Endothelial cell of umbilical vein (primary cell): ENCODE measurements around the gene CAND1. TPM values are rescaled to one million over a fixed set of nuclear protein-coding genes. Genes with fewer than 3 reads are reported as not detected.

Experiments
- BruUV-seq: library from RNA; stranded (reverse); fragments of 400-500 nt; replicated peaks from 2 replicates; lab custom pipeline; 2021; lab: Mats Ljungman, UMichigan
- CTCF ChIA-PET: fragments of 300-600, 350-600 bp; sonication (Branson Sonifier 250); formaldehyde crosslinking; loops from one replicate; lab custom pipeline; 2021; ENCODE audit warnings: antibody characterized with exemption, inconsistent platforms; lab: Charles Lee
- POLR2A ChIA-PET: fragments of 300-600, 350-600 bp; sonication (Branson Sonifier 250); formaldehyde crosslinking; loops from one replicate; lab custom pipeline; 2021; ENCODE audit warnings: antibody characterized with exemption, inconsistent platforms; lab: Charles Lee
- DNase-seq: peaks from one replicate; pipeline ENCODE4 v3.0.0-alpha.2; 2011; ENCODE audit warnings: low read depth, low spot score
- FAIRE-seq: peaks from 2 replicates; lab custom pipeline; 2011; peaks lifted over from hg19 to GRCh38; lab: Jason Lieb, UNC
- H2AFZ ChIP-seq: 2 replicates; pipeline ENCODE4 v1.6.0; 2012; ENCODE audit warnings: low read depth, low read length, control low read depth, inconsistent platforms
- H3K27ac ChIP-seq: 2 replicates; pipeline ENCODE4 v1.5.1; 2011; ENCODE audit warnings: low read depth, mild to moderate bottlenecking, control low read depth, low read length, moderate library complexity; ENCODE audit not compliant: insufficient read depth
- H3K27me3 ChIP-seq, 2 experiments: 2 replicates each; pipeline versions ENCODE4 v1.6.0 to v1.6.1; 2011; ENCODE audit warnings: low read length in 2 of 2, mixed read lengths in 1 of 2; ENCODE audit not compliant: control insufficient read depth in 2 of 2, insufficient read depth in 2 of 2
- H3K36me3 ChIP-seq, 2 experiments: 2 replicates in 1 of 2; 3 replicates in 1 of 2; pipeline ENCODE4 v1.5.1; 2011; ENCODE audit warnings: low read length in 2 of 2, mild to moderate bottlenecking in 1 of 2, moderate library complexity in 1 of 2; ENCODE audit not compliant: control insufficient read depth in 2 of 2, insufficient read depth in 2 of 2; ENCODE audit errors: extremely low read depth in 1 of 2
- H3K4me1 ChIP-seq: 3 replicates; pipeline ENCODE4 v1.5.1; 2011; ENCODE audit warnings: mild to moderate bottlenecking, low read length; ENCODE audit not compliant: control insufficient read depth, insufficient read depth; ENCODE audit errors: extremely low read depth
- H3K4me2 ChIP-seq: 2 replicates; pipeline ENCODE4 v1.6.1; 2011; ENCODE audit warnings: low read length, control low read depth, mixed read lengths; ENCODE audit not compliant: insufficient read depth
- H3K4me3 ChIP-seq, 3 experiments: fragments of 200-600 bp in 1 of 3; sonication (generic), shearing (Covaris generic) in 1 of 3; replicated peaks in 1 of 3; 2 replicates each; pipeline ENCODE4 v1.5.1; 2011 to 2016; ENCODE audit warnings: control low read depth in 3 of 3, low read length in 3 of 3, mild to moderate bottlenecking in 2 of 3, inconsistent platforms in 1 of 3, low read depth in 1 of 3, moderate library complexity in 1 of 3; ENCODE audit not compliant: insufficient read depth in 1 of 3
- H3K79me2 ChIP-seq: 2 replicates; pipeline ENCODE4 v1.6.0; 2012; ENCODE audit warnings: low read length, inconsistent platforms; ENCODE audit not compliant: control insufficient read depth, insufficient read depth
- H3K9ac ChIP-seq: replicated peaks from 2 replicates; pipeline ENCODE3; 2011; ENCODE audit warnings: low read length, control low read depth; ENCODE audit not compliant: insufficient read depth; ENCODE audit errors: extremely low read depth
- H3K9me1 ChIP-seq: replicated peaks from 3 replicates; pipeline ENCODE4 v1.6.0; 2011; ENCODE audit warnings: mild to moderate bottlenecking, low read length; ENCODE audit not compliant: control insufficient read depth, insufficient read depth; ENCODE audit errors: extremely low read depth
- H3K9me3 ChIP-seq: replicated peaks from 2 replicates; pipeline ENCODE4 v1.5.1; 2012; ENCODE audit warnings: low read length, inconsistent platforms; ENCODE audit not compliant: control insufficient read depth, insufficient read depth
- H4K20me1 ChIP-seq: replicated peaks from 2 replicates; pipeline ENCODE3; 2011; ENCODE audit warnings: mild to moderate bottlenecking, low read length; ENCODE audit not compliant: control insufficient read depth, insufficient read depth; ENCODE audit errors: extremely low read depth
- EZH2 ChIP-seq: IDR thresholded peaks from 2 replicates; pipeline ENCODE4 v1.6.1; 2012; ENCODE audit warnings: borderline replicate concordance, low read depth, mild to moderate bottlenecking, moderate library complexity, low read length, inconsistent platforms; ENCODE audit not compliant: severe bottlenecking
- FOS ChIP-seq: IDR thresholded peaks from 2 replicates; pipeline ENCODE4 v1.6.1; 2011; ENCODE audit warnings: mild to moderate bottlenecking, low read length, moderate library complexity, borderline replicate concordance; ENCODE audit not compliant: insufficient read depth
- GATA2 ChIP-seq: IDR thresholded peaks from 2 replicates; pipeline ENCODE4 v1.7.0; 2011; ENCODE audit warnings: low read depth, mild to moderate bottlenecking, moderate library complexity, mixed read lengths, low read length; ENCODE audit not compliant: insufficient read length, insufficient read depth
- JUN ChIP-seq: IDR thresholded peaks from 2 replicates; pipeline ENCODE4 v1.6.1; 2011; ENCODE audit warnings: borderline replicate concordance, low read depth; ENCODE audit not compliant: insufficient read length, insufficient read depth
- MYC ChIP-seq: IDR thresholded peaks from one replicate; pipeline ENCODE4 v1.6.1; 2011; ENCODE audit warnings: mild to moderate bottlenecking, low read depth, low read length
- POLR2A ChIP-seq: IDR thresholded peaks from 2 replicates; pipeline ENCODE4 v1.6.1; 2012; ENCODE audit warnings: low read depth, mild to moderate bottlenecking, control low read depth, low read length
- POLR2AphosphoS5 ChIP-seq: IDR thresholded peaks from 2 replicates; pipeline ENCODE4 v1.6.1; 2012; ENCODE audit warnings: low read depth, mild to moderate bottlenecking, control low read depth, low read length, moderate library complexity; ENCODE audit not compliant: insufficient read depth
- dilution Hi-C: fragments of 300-500 bp; cut with MboI; formaldehyde crosslinking; loops from one replicate; pipeline ENCODE4 v1.15.0; 2019; ENCODE audit warnings: low sequenced_read_pairs; ENCODE audit not compliant: extremely low pct_ligation_motif_present
- intact Hi-C: fragments of 100-400 bp; cut with micrococcal nuclease; formaldehyde crosslinking; loops from one replicate; pipeline ENCODE4 v1.10.0; 2022
- polyA plus RNA-seq, 4 experiments: library from polyadenylated mRNA; depleted of rRNA in 3 of 4; stranded (reverse) in 3 of 4; unstranded in 1 of 4; fragments of >200 nt; gene quantifications; 2 replicates each; pipeline versions ENCODE4 v1.2.1 to v1.2.3, GENCODE V29; 2011 to 2012; ENCODE audit warnings: missing spikeins in 1 of 4
- total RNA-seq: library from RNA; stranded (reverse); gene quantifications from 2 replicates; pipeline ENCODE4 v1.2.3, GENCODE V29; 2021
- TF ChIP-seq, protein P1 (sequence below), 2 donors: IDR thresholded peaks; 1 replicate in 1 of 2; 2 replicates in 1 of 2; pipeline ENCODE4 v1.5.1; 2011; ENCODE audit warnings: low read length in 2 of 2, mild to moderate bottlenecking in 2 of 2, moderate library complexity in 2 of 2, control low read depth in 1 of 2, inconsistent platforms in 1 of 2, low read depth in 1 of 2; ENCODE audit not compliant: insufficient read depth in 1 of 2; ENCODE audit errors: extremely low read depth in 1 of 2
- TF ChIP-seq, protein P2 (sequence below): IDR thresholded peaks from 2 replicates; pipeline ENCODE4 v1.6.1; 2011; ENCODE audit not compliant: insufficient read depth, insufficient read length

Gene CAND1
- total and polyA plus RNA-seq, 2 donors (not counting 3 experiments of a cell fraction or from before 2014, with no cell fraction given), result 28.3 to 128 TPM

DNA sequence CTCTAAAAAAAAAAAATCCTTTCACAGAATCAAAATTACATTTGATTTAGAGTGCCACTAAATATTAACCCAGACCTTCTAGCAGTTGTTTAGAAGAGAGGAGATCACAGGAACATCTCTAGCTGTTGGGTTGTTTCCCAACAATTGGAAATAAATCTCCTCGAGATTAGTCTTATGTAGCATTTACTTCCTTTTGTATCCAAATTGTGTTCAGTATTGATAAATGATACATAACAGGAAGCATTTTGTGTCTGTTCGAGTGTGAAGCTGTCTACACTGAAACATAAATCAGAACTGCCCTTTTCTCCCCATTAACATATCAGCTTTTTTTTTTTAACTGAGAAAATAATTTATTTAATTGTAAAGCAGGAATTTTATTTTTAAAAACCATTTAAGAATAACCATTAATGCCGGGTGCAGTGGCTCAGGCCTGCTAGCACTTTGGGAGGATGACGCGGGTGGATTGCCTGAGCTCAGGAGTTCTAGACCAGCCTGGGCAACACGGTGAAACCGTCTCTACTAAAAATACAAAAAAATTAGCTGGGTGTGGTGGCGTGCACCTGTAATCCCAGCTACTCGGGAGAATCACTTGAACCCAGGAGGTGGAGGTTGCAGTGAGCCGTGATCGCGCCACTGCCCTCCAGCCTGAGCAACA, 14.7 kb upstream of the CAND1 start:
- no peaks in the 10 kb centered on the region for H3K4me1 ChIP-seq
- no TSS peak for BruUV-seq
- dilution Hi-C loops (no loop called here), intact Hi-C loops (no loop called here)
- TF ChIP-seq MYC, result no peak
- no peak for TF ChIP-seq POLR2AphosphoS5
- no peak for TF ChIP-seq GATA2
- no peak for TF ChIP-seq JUN
- TF ChIP-seq, protein P1, sequence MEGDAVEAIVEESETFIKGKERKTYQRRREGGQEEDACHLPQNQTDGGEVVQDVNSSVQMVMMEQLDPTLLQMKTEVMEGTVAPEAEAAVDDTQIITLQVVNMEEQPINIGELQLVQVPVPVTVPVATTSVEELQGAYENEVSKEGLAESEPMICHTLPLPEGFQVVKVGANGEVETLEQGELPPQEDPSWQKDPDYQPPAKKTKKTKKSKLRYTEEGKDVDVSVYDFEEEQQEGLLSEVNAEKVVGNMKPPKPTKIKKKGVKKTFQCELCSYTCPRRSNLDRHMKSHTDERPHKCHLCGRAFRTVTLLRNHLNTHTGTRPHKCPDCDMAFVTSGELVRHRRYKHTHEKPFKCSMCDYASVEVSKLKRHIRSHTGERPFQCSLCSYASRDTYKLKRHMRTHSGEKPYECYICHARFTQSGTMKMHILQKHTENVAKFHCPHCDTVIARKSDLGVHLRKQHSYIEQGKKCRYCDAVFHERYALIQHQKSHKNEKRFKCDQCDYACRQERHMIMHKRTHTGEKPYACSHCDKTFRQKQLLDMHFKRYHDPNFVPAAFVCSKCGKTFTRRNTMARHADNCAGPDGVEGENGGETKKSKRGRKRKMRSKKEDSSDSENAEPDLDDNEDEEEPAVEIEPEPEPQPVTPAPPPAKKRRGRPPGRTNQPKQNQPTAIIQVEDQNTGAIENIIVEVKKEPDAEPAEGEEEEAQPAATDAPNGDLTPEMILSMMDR (IDR thresholded peaks at IDR 0.05; ENCODE audit: extremely low read depth in 1 of 2, insufficient read depth in 1 of 2, low read depth in 1 of 2, low read length in 2 of 2), result no peak
- TF ChIP-seq, protein P2, sequence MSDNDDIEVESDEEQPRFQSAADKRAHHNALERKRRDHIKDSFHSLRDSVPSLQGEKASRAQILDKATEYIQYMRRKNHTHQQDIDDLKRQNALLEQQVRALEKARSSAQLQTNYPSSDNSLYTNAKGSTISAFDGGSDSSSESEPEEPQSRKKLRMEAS, result no peak
- TF ChIP-seq FOS, result no peak
- no peak for TF ChIP-seq POLR2A
- TF ChIP-seq EZH2, result no peak
- H3K9me3 ChIP-seq, result no peaks in the 10 kb centered on the region
- H3K27ac ChIP-seq, result no peak overlapping the region
- no peak for DNase-seq
- ChIA-PET POLR2A (no interaction called here), CTCF (interaction anchor here (0.5 kb wide), 1 partner anchor 102 kb away, joined by 3 read pairs; no protein-coding TSS in a partner anchor)
- no peaks in the 10 kb centered on the region for H3K79me2 ChIP-seq
- no peak for FAIRE-seq
- H3K4me3 ChIP-seq, result no peak overlapping the region
- no peaks in the 10 kb centered on the region for H4K20me1 ChIP-seq
- no peak overlapping the region for H3K4me2 ChIP-seq
- no peak overlapping the region for H3K9ac ChIP-seq
- no peaks in the 10 kb centered on the region for H3K9me1 ChIP-seq
- no peaks in the 10 kb centered on the region for H3K36me3 ChIP-seq
- peaks cover 0 to 4% of the 10 kb centered on the region in 2 experiments for H3K27me3 ChIP-seq
- H2AFZ ChIP-seq, result no peak overlapping the region
